Hepatocyte (in vitro differentiated cells): ENCODE measurements around the gene PRKG1.

Source experiments
- EZH2 ChIP-seq: fragments of 200-600 bp; sonication (generic); IDR thresholded peaks from 2 replicates; pipeline ENCODE4 v1.6.1; 2016; ENCODE audit warnings: antibody characterized with exemption, mild to moderate bottlenecking, borderline replicate concordance
- TF ChIP-seq, protein P1 (sequence below): fragments of 200-600 bp; sonication (generic); IDR thresholded peaks from 2 replicates; pipeline ENCODE4 v1.5.1; 2016; ENCODE audit warnings: antibody characterized with exemption, mild to moderate bottlenecking; ENCODE audit not compliant: poor library complexity

DNA sequence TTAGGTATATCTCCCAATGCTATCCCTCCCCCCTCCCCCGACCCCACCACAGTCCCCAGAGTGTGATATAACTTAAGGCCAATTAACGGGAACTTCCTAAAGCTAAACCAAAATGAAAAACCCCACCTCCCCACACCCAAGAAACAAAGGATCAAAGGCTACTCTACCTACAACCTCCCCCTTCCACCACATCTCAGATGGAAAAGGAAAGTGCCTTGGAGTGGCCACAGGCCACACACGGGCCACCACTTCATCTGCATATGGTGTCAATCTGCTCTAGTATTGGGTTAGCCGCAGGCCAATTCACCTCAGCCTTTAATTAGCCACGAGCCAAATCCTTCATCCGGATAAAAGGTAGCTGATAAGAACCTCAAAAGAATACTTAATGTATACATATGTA is 605.6 kb downstream of the PRKG1 start:
- TF ChIP-seq, protein P1, sequence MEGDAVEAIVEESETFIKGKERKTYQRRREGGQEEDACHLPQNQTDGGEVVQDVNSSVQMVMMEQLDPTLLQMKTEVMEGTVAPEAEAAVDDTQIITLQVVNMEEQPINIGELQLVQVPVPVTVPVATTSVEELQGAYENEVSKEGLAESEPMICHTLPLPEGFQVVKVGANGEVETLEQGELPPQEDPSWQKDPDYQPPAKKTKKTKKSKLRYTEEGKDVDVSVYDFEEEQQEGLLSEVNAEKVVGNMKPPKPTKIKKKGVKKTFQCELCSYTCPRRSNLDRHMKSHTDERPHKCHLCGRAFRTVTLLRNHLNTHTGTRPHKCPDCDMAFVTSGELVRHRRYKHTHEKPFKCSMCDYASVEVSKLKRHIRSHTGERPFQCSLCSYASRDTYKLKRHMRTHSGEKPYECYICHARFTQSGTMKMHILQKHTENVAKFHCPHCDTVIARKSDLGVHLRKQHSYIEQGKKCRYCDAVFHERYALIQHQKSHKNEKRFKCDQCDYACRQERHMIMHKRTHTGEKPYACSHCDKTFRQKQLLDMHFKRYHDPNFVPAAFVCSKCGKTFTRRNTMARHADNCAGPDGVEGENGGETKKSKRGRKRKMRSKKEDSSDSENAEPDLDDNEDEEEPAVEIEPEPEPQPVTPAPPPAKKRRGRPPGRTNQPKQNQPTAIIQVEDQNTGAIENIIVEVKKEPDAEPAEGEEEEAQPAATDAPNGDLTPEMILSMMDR = no peak
- no peak for TF ChIP-seq EZH2
